Muscle of leg (tissue), 11 donors: ENCODE measurements around the gene SNAPC4. TPM values are rescaled to one million over a fixed set of nuclear protein-coding genes. Genes with fewer than 3 reads are reported as not detected.
A peak's percentile ranks its signal among the peaks of the same experiment; 100 is the strongest.
"Not testable (repeated sequence)": the region's sequence is repeated elsewhere in the genome, so short reads cannot be mapped to it uniquely, and the experiment has no call there.

Source experiments
- DNase-seq: peaks from one replicate; pipeline ENCODE4 v3.0.0; 2013
- H3K27ac ChIP-seq: one replicate; pipeline ENCODE4 v1.5.1; 2013; ENCODE audit warnings: mild to moderate bottlenecking, low read length, control low read depth
- H3K27me3 ChIP-seq: one replicate; pipeline ENCODE4 v1.6.1; 2013; ENCODE audit warnings: low read length; ENCODE audit not compliant: control insufficient read depth, insufficient read depth
- H3K36me3 ChIP-seq: one replicate; pipeline ENCODE4 v1.6.1; 2013; ENCODE audit warnings: low read length; ENCODE audit not compliant: control insufficient read depth, insufficient read depth
- H3K4me1 ChIP-seq: one replicate; pipeline ENCODE4 v1.6.1; 2013; ENCODE audit warnings: low read length; ENCODE audit not compliant: control insufficient read depth, insufficient read depth
- H3K4me3 ChIP-seq: one replicate; pipeline ENCODE4 v1.5.1; 2013; ENCODE audit warnings: low read length, control low read depth
- H3K9me3 ChIP-seq: replicated peaks from 2 replicates; pipeline ENCODE4 v1.6.1; 2013; ENCODE audit warnings: low read depth, low read length; ENCODE audit not compliant: control insufficient read depth
- WGBS: methylation state at CpG from one replicate; pipeline ENCODE4 v1.1.5; 2013; ENCODE audit warnings: missing lambda C conversion rate; ENCODE audit not compliant: insufficient coverage; 5-methylcytosine and 5-hydroxymethylcytosine counted together
- polyA plus RNA-seq, 8 donors: library from polyadenylated mRNA; unstranded; fragments of 120-200 nt; gene quantifications; one replicate each; pipeline versions ENCODE4 v1.2.1 to v1.2.3, GENCODE V29; 2013; ENCODE audit warnings: inconsistent platforms in 1 of 8, low replicate concordance in 1 of 8; ENCODE audit not compliant: insufficient read length in 8 of 8, insufficient read depth in 1 of 8
- total RNA-seq: library from RNA; stranded (reverse); fragments of 120-200 nt; gene quantifications from one replicate; pipeline ENCODE4 v1.2.4, GENCODE V29; 2013

Gene SNAPC4
- total and polyA plus RNA-seq, 9 donors, result 3.1 to 7.1 (median 6.0) TPM

GRCh38 chr9:136357202-136357725 lies 42.7 kb downstream of the SNAPC4 start:
- Histone ChIP-seq H3K4me1 (peaks cover 62% of the 10 kb centered on the region), H3K4me3 (no peak overlapping the region), H3K36me3 (peaks cover 42% of the 10 kb centered on the region), H3K9me3 (no peaks in the 10 kb centered on the region), H3K27me3 (no peaks in the 10 kb centered on the region), H3K27ac (no peak overlapping the region)
- no peak for DNase-seq
- 60% methylated on average over 17 of the region's 22 CpGs for WGBS

DNA sequence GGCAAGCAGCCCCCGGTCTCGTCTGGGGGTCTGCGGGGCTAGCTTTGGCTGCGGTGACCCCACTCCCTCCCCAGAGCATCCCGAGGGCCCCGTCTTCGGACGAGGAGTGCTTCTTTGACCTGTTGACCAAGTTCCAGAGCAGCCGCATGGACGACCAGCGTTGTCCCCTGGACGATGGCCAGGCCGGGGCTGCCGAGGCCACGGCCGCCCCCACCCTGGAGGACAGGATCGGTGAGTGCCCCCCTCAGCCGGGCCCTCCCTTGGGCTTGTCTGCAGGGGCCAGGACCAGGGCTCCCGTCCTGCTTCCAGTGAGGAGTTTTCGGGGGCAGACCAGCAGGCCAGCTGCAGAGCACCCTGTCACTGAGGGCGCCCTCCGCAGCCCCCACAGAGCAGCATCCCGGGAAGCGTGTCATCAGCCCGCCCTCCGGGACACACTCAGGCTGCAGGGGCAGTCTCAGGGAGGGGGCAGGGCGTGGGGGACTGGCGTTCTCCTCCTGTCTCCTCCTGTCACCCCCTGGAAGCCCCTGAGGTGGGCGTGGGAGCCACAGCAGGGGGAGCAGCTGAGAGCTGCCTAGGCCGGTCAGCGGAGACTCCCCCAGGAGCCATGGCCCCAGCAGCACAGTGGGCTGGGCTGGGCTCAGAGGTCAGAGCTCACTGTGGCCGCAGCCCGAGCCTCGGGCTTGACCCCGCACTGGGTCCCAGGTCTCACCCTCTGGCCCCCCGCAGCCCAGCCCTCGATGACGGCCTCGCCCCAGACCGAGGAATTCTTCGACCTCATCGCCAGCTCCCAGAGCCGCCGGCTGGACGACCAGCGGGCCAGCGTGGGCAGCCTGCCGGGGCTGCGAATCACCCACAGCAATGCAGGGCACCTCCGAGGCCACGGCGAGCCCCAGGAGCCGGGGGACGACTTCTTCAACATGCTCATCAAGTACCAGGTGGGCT lies 44.1 kb downstream of the SNAPC4 start:
- Histone ChIP-seq H3K9me3 (no peaks in the 10 kb centered on the region), H3K36me3 (peaks cover 39% of the 10 kb centered on the region), H3K27me3 (no peaks in the 10 kb centered on the region), H3K4me3 (no peak overlapping the region), H3K27ac (no peak overlapping the region), H3K4me1 (peaks cover 59% of the 10 kb centered on the region)
- WGBS, result 69% methylated on average over 53 of the region's 54 CpGs
- no peak for DNase-seq

- Histone ChIP-seq H3K4me1 (peaks cover 61% of the 10 kb centered on the region), H3K36me3 (peaks cover 41% of the 10 kb centered on the region), H3K27ac (peak overlapping the region; percentile 51), H3K9me3 (no peaks in the 10 kb centered on the region), H3K27me3 (no peaks in the 10 kb centered on the region), H3K4me3 (no peak overlapping the region)
- DNase-seq, result peak; percentile 55
- 55% methylated on average over 13 of the region's 17 CpGs for WGBS
Observed at GRCh38 chr9:136354592-136355085, 45.3 kb downstream of the SNAPC4 start.

- Histone ChIP-seq H3K9me3 (no peaks in the 10 kb centered on the region), H3K27me3 (no peaks in the 10 kb centered on the region), H3K4me1 (peaks cover 68% of the 10 kb centered on the region), H3K4me3 (no peak overlapping the region), H3K36me3 (peaks cover 36% of the 10 kb centered on the region), H3K27ac (peak overlapping the region; percentile 51)
- no peak for DNase-seq
- 48% methylated on average over 9 of the region's 13 CpGs for WGBS
Observed at GRCh38 chr9:136353757-136354488, 46.0 kb downstream of the SNAPC4 start.

DNA sequence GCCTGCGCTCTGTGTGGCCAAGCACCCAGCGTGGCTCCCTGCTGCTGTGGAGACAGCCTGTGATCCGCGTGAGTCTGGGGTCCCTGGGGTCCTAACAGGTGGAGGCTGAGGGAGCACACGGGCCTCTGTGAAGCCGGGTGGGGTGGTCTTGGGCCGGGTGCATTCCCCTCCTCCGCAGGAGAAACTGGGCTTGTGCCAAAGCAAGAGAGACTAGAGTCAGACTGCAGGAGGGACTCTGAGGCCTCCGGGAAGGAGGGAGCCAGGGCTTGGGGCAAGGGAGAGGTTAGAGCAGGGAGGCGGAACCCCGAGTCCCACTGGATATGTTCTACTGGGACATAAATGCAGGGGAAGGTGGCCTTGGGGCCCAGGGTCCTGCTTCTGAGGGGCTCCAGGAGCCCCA lies 46.9 kb downstream of the SNAPC4 start:
- H3K27ac ChIP-seq, result no peak overlapping the region
- no peak overlapping the region for H3K4me3 ChIP-seq
- 61% methylated on average over 10 of the region's 11 CpGs for WGBS

DNA sequence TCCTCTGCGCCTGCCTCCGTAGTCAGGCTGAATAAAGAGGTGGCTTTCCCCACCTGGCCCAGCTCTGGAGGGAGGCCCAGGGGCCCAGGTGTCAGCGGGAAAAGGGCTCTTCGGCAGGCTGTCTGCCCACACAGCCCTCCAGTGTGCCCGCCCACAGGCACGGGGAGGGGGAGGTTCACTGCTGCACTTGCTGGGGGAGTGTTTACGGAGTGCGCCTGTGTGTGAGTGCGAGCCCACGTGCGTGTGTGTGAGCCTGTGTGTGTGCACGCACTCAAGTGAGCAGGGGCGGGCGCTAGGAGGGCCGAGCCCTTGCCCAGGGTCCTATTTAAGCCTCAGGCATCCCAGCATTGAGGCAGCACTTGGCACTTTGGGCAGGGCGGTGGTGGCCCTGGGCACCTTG lies 47.3 kb downstream of the SNAPC4 start:
- H3K9me3 ChIP-seq, result no peaks in the 10 kb centered on the region
- 61% methylated on average over 14 of the region's 16 CpGs for WGBS

More for the DNA sequence above, 46.9 kb downstream of the SNAPC4 start:
- peaks cover 76% of the 10 kb centered on the region for H3K4me1 ChIP-seq
- no peaks in the 10 kb centered on the region for H3K9me3 ChIP-seq
- H3K27me3 ChIP-seq, result no peaks in the 10 kb centered on the region
- DNase-seq, result no peak
- H3K36me3 ChIP-seq, result peaks cover 28% of the 10 kb centered on the region

GRCh38 chr9:136351868-136352267 lies 48.1 kb downstream of the SNAPC4 start:
- 75% methylated on average over 4 of the region's 24 CpGs for WGBS
- Histone ChIP-seq H3K36me3 (peaks cover 17% of the 10 kb centered on the region), H3K4me1 (peaks cover 86% of the 10 kb centered on the region)
- not testable (repeated sequence) for DNase-seq, H3K27ac ChIP-seq, H3K27me3 ChIP-seq, H3K9me3 ChIP-seq, H3K4me3 ChIP-seq

More for the DNA sequence above, 47.3 kb downstream of the SNAPC4 start:
- H3K27me3 ChIP-seq, result no peaks in the 10 kb centered on the region
- peaks cover 80% of the 10 kb centered on the region for H3K4me1 ChIP-seq
- no peak for DNase-seq
- H3K27ac ChIP-seq, result no peak overlapping the region
- no peak overlapping the region for H3K4me3 ChIP-seq
- peaks cover 24% of the 10 kb centered on the region for H3K36me3 ChIP-seq

- H3K4me3 ChIP-seq, result no peak overlapping the region
- peaks cover 90% of the 10 kb centered on the region for H3K4me1 ChIP-seq
- peak overlapping the region; percentile 13 for H3K27ac ChIP-seq
- H3K9me3 ChIP-seq, result no peaks in the 10 kb centered on the region
- WGBS, result 64% methylated on average over 10 of the region's 11 CpGs
- peak; percentile 77 for DNase-seq
- no peaks in the 10 kb centered on the region for H3K27me3 ChIP-seq
- peaks cover 12% of the 10 kb centered on the region for H3K36me3 ChIP-seq
Observed at GRCh38 chr9:136351252-136351800, 48.6 kb downstream of the SNAPC4 start.
